T-helper 9 cell (primary cell): ENCODE measurements around the gene RPTOR.
"Not testable (repeated sequence)": the region's sequence is repeated elsewhere in the genome, so short reads cannot be mapped to it uniquely, and the experiment has no call there.

Experiments
- DNase-seq: peaks from one replicate; pipeline ENCODE4 v3.0.0-alpha.2; 2020

RPTOR gene

DNA sequence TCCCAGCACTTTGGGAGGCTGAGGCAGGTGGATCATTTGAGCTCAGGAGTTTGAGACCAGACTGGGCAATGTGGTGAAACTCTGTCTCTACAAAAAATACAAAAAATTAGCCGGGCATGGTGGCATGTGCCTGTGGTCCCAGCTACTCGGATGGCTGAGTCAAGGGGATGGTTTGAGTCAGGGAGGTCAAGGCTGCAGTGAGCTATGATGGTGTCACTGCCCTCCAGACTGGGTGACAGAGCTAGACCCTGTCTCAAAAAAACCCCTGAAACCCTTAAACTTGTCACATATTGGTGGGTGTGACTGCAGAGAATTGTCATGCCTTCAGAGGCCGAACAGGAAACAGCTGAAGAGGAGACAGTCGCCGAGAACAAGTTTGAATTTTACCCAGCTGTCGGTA, 13.4 kb downstream of the RPTOR start:
- no peak for DNase-seq

DNA sequence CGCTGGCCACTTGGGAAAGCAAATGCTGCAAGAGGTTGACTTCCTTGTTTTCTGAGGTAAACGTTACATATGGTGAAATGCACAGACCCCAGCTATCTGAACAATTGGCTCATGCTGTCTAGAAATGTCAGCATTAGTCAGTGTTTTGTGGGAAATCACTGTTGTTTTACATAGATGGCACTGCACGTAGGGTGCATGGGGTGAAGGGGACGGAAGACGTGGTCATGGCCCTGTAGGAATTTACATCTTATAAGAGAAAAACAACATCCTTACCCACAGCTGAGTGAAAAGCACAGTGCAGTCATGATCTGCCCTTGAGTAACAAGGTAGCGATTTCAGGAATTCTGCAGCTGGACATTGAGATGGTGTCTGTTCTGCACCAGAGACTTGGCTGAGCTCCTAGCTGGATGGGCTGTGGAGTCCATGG, 15.2 kb downstream of the RPTOR start:
- DNase-seq: no peak

DNA sequence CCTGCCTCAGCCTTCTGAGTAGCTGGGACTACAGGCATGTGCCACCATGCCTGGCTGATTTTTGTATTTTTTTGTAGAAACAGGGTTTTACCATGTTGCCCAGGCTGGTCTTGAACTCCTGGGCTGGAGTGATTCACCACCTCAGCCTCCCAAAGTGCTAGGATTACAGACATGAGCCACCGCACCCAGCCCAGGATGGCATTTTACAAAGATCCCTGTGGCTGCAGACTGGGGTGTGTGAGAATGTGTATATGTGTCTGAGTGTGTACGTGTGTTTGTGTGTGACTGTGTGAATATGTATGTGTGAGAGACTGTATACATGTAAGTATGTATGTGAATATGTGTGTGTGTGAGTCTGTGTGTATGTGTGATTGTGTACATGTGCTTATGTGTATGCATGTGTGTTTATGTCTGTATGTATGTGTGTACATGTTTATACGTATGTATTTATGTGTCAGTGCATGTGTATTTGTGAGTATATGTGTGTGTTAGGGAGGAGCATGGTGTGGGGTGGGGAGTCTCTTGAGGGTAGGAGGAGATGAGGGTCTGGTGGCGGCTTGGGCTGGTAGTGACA, 17.0 kb downstream of the RPTOR start:
- no peak for DNase-seq

DNA sequence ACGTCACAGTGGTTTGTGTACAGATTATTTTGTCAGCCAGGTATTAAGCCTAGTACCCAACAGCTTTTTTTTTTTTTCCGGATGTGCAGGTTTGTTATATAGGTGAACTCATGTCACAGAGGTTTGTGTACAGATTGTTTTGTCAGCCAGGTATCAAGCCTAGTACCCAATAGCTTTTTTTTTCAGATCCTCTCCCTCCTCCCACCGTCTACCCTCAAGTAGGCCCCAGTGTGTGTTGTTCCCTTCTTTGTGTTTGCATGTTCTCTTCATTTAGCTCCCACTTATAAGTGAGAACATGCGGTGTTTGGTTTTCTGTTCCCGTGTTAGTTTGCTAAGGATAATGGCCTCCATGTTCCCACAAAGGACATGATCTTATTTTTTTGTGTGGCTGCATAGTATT, 19.9 kb downstream of the RPTOR start:
- DNase-seq: no peak

DNA sequence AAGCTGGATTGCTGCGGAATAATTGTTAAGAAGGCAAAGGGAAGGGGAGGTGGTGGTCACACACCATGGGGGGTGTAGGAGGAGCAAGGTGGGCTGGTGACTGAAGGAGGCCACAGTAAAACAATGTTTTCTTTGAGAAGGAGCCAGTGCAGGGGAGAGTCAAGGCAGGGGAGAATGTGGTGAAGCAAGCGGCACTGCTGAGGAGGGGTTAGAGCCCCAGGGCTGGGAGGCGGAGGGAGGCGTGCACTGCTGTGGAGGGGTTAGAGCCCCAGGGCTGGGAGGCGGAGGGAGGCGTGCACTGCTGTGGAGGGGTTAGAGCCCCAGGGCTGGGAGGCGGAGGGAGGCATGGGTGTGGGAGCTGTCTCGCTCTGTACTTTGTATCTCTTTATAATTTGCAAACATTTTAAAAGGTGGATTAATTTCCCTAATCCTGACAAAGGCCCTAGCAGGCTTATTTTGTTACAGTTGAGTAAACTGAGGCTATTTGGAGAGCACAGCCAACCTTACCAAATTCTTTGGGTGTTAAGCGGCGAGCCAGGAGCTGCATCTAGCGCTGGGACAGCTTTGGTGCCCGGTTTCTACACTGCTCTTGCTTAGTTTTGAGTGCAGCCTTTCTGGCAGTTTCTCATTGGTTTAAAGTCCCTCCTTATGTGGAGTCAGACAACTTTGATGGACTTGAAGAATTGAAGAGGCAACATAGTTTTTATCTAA, 20.9 kb downstream of the RPTOR start:
- no peak for DNase-seq

DNA sequence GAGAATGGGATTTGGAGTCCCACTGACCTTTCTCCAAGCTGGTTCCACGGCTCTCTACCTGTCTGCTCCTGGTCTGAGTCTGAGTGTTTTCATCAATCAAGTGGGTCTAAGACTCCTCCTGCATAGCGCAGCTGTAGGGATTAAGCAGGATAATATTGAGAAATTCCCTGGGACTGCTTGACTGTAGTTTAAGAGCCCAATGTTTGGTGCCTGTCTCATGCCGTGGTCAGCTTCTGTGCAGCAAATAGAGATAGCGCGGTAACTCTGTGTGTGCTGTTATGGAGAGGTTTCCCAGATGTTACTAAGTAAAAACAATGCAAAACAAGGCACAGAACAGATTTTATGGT, 21.4 kb downstream of the RPTOR start:
- no peak for DNase-seq

DNA sequence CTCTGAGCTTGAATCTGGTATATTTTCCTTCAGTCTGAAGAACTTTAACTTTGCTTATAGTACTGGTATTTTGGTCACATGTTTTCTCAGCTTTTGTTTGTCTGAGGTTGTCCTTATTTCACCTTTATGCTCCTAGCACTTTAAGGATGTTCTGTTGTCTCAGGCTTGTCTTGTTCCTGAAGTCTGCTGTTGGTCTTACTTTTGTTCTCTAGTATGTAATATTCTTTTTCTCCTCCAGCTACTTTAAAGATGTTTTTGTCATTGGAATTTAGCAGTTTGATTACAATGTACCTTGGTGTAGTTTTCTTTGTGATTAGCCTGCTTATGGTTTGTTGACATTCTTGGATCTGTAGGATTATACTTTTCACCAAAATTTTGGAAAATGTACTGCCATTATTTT, 23.6 kb downstream of the RPTOR start:
- no peak for DNase-seq

DNA sequence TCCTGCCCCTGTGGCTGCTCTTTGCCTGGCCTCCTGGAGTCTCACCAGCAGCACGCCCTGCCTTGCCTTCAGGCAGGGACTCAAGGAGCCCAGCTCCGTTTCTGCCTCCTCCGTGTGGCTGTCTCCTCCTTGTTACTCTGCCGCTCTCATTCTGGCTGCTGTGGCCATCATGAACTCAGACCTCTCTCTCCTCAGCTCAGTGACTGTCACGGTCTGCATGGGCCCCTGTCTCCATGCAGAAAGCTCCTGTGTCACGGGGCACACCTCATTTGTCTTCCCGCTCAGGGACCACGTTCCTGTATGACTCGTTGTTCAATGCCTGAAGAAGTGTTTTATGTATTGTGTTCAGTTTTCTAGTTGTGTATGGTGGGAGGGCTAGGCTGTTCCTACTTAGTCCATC, 25.3 kb downstream of the RPTOR start:
- no peak for DNase-seq

DNA sequence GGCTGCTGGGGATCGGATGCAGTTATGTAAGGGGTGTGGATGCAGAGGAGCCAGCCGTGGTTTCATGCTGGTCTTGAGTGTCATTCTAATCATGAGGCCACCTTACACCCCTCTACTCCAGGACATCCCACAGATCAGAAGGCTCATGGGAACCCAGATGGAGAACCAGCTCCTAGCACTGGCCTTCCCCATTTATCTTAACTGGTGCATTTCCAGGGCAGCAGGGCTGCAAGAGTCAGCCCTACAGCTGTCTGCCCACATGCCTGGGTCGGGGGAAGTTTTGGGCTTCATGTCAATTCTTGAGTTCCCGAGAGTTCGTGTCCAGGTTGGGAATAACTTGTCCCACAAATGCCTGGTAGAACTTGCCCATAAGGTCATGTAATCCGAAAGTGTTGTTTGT, 29.1 kb downstream of the RPTOR start:
- DNase-seq: no peak

DNA sequence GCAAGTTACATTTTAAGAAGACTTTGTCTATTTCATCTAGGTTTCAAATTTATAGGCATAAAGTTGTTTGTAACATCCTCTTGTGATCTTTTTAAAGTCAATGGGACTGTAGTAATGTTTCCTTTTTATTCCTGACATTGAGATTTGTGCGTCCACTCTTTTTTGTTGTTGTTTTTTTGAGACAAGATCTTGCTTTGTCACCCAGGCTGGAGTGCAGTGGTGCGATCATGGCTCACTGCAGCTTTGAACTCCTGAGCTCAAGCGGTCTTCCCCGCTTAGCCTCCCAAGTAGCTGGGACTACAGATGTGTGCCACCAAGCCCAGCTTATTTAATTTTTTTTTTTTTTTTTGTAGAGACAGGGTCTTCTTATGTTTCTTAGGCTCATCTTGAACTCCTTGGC, 29.9 kb downstream of the RPTOR start:
- no peak for DNase-seq

DNA sequence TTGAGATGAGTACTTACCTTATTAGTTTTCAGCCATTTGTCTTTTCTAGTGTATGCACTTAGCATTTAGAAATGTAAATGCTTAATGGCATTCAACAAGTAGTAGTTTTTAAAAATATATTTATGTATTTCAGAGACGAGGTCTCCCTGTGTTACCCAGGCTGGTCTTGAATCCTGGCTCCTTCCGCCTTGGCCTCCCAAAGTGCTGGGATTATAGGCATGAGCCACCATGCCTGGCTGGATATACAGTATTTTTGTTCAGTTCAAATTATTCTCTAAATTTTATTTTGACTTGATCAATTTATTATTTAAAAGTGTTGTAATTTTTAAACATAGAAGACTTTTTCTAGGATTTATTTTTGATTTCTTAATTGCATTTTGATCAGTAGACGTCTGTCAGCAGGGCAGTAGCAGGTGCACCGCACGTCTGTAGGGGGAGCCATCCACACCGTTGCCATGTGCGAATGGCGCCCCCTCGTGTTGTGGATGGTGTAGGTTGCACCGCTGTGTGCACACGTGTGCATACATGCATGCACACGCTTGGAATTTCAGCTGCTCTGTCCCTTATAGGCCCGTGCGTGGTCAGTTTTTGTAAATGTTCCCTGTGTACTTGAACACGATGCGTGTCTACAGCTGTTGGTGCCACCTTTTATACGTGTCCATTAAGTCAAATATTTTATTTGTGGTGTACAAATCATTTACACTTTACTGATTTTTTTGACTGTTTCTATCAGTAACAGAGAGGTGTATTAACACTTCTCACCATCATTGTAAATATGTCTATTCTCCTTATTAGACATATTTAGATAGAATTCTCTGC, 30.6 kb downstream of the RPTOR start:
- DNase-seq: peak; percentile 95

DNA sequence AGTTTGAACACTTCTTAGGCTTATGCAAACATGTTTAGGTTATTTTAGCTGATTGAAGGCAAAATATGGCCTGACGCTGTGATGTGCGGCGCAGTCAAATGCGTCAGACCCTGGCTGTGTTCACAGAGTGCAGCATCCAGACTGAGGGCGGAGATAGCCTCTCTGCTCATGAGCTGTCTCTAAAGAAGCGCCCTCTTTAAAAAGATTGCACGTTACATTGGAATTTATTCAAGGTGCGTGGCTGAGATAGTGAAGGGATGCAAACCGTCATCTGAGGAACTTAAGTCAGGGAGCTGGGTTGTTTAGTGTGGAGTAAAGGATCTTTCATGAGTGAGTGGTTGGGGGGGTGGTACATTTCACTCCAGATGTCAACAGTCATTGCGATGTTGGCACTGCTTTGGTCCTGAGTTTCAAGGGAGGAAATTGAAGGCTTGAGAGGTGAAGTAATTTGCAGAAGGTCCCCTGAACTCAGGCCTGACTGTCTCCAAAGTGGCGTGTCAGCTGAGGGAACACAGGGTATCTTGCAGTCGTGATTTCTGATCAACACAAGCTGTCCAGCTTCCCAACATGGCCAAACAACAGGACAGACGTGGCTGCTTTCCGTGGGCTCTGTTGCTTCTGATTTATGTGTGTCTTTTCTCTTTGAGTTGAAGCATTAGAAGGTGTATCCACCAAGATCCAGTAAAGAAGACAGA, 33.4 kb downstream of the RPTOR start:
- DNase-seq: no peak

DNA sequence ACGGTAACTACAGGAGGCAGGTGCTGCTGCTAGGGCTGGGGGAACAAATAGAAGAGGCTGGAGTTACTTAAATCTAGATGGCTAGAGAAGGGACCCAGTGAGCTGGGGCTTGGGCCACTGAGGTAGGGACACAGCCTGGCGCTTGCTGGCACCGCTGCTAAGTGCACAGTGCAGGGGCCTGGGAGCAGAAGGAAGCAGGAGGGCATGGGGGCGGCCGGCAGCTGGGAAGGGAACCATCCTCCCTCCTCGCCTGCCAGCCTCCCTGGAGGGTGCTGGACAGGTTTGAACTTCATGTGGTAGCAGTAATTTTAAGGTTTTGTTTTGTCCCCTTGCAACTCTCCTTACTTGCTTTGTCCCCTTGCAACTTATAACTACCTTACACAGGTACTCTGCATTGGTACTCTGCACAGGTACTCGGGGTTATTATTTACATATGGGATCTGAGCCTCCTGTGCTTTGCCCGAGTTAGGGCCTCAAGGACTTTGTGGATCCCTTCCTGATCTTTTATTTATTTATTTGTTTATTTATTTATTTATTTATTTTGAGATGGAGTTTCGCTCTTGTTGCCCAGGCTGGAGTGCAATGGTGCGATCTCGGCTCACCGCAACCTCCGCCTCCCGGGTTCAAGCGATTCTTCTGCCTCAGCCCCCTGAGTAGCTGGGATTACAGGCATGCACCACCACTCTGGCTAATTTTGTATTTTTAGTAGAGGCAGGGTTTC, 34.2 kb downstream of the RPTOR start:
- DNase-seq: not testable (repeated sequence)

DNA sequence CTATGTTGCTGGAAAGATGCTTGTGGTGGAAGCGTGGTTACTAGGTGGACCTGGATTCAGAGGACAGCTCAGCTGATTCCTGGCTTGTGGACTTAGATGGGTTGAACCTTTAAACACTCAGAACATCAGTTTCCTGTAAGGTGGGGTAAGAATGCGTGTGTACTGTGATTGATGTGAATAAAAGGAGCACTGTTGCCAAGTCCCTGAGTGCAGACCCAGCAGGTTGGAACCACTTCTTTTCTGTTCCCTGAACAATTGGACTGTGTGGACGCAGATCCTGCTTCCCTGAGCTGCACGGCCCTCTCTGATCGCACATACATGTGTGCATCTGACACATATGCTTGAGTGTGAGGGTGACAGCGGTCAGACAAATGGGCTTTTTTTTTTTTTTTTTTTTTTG, 37.5 kb downstream of the RPTOR start:
- no peak for DNase-seq

DNA sequence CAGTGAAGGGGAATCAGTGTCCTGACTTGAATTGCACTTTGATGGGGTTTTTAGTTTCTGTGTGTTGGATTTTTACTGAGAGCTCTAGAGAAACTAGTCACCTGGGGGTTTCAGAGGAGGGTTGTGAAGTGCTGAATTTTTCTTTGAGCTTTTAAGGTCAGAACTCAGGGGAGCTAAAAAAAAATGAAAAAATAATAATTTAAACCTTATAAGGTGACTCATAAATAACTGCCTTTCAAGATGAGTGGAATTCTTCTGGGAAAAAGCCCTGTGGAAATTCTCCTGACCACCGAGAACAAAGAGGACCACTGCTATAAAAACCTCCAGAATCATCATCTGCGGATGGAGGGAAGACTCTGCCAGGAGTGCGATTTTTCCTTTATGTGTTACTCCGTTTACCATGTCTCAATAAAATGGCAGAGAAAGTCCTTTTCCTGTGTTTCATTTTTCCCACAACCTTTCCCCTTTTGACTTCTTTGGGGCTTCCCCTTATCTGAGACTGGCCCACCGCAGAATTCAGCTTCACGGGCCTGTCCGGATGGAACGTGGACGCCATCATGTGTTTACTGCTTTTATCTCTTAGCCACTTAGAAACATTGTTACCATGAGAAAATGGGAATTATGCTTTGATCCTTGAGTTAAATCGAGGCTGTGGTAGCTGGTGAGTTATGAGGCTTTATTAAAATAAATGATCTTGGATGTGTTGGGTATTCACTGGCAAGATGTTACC, 39.7 kb downstream of the RPTOR start:
- DNase-seq: no peak

DNA sequence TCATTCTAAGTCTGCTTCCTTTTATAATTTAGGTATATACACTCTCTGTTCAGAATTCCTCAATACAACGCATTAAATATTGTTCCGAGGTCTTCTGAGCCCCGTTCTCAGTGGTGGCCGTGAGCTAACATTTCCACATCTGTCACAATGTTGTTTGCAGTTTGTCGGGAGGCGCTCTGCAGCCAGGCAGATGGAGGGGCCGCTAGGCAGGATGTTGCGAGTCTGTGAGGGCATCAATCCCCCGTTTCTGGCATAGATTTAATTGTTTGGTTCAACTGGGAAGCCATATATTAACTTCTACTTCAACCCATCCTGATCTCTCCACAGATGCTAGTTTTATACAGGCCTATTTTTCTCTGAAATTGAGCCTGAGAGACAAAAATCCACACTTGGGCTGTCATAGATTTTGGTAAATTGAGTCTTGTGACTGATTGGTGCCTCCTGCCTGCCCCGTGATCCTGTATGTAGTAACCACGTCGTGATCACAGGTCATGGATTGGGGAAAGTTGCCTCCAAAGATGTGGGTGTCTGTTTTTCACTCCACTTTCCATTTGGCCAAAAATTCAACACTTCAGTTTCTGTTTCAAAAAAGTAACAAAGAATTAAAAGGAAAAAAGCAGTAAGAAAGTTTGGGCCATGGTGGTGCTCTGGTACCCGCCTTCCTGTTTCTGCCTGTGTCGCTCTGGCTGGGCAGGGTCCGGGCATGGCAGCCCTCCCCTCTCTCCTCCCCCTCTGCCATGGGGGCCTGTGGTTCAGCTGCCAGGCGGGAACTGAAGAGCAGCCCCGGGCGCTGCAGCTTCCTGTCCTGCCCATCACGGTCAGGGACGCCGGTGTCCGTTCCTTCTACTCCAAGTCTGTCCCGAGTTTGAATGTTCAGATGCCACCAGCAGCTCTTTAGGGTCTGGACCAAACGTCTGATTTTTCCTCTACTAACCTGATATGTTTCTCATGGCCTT, 41.5 kb downstream of the RPTOR start:
- DNase-seq: no peak

DNA sequence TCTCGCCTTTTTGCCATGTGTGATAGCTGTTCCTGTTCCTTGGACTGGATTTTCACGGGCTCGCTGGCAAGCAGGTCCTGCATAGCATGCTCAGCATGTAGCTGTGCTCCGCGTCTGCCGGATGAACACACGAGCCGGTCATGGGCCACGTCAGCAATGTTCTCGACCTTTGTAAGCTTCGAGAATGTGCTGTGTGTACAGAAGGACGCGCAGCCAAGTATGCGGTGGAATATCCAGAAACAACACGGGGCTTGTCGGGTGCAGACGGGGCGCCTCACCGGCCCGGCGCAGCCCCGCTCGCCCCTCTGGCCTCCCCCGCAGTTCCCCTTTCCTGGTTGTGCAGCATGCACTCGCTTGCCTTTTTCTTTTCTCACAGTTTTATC, 42.2 kb downstream of the RPTOR start:
- DNase-seq: no peak

DNA sequence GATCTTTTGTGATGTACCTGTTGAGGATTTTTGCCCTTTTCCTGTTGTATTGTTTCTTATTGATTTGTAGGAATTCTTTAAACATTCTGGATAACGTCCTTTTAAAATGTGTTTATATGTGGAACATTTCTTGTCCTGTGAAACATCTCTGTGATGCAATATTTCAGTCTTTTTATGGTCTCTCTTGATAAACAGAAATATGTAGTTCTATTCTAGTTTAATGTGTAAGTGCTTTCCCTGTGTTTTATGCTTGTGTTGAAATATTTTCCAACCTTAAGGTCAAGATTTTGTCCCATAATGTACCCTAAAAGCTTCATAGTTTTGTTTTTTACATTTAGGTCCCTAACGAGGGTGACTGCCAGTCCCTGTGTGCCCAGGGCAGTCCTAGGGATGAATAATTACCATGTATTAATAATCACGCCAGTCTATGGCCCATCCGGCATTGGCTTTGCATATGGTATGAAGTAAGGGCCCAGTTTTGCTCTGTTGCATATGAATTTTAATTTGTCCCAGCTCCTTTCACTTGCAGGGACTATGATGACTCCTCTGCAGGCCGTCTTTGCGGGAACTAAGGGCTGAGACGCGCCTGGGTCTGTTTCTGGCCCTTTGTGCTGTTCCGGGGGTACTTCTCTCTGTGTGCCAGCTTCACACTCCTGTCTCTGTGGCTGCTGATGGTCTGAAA, 44.2 kb downstream of the RPTOR start:
- no peak for DNase-seq

DNA sequence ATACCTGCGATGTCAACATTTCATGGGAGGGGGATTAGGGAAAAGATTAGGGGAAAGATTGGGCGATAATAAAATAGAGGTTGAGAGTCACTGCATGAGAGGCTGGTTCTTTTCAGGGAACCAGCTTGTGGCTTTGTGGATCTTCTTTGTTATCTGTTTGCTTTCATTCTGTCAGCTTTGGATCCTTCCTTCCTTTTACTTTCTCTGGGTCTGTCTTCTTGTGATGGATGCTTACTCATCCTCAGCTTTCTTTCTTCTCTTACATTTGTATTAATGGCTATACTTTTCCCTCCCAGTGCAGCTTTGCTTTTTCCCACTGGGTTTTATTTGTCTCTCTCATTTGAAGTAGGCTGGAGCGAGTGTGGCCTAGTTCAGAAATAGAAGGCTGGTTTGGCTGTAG, 47.1 kb downstream of the RPTOR start:
- DNase-seq: no peak

DNA sequence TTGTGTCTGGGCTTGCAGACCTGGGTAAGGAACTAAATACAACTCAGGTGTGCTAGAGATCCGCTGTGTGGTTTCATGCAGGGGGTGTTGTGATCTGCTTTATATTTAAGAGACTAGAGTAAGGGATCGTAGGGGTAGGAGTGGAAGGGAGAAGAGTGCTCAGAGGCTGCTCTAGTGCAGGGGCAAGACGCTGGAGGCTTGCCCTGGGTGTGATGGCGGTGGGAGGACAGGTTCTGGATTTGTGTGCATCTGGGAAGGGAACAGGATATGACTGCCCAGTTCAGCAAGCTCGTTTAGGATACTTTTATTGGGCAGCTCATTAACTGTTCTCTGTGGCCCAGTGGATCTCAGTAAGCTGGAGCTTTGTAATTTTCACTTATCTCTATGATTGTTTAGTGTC, 47.6 kb downstream of the RPTOR start:
- no peak for DNase-seq
